ENCODE results near the gene B4GALT5. TPM values are rescaled to one million over a fixed set of nuclear protein-coding genes. Genes with fewer than 3 reads are reported as not detected.
A peak's percentile ranks its signal among the peaks of the same experiment; 100 is the strongest.

Gene B4GALT5
- polyA plus RNA-seq, 1 donor (not counting 4 experiments of a cell fraction or from before 2014, with no cell fraction given), result 23.5 TPM

DNA sequence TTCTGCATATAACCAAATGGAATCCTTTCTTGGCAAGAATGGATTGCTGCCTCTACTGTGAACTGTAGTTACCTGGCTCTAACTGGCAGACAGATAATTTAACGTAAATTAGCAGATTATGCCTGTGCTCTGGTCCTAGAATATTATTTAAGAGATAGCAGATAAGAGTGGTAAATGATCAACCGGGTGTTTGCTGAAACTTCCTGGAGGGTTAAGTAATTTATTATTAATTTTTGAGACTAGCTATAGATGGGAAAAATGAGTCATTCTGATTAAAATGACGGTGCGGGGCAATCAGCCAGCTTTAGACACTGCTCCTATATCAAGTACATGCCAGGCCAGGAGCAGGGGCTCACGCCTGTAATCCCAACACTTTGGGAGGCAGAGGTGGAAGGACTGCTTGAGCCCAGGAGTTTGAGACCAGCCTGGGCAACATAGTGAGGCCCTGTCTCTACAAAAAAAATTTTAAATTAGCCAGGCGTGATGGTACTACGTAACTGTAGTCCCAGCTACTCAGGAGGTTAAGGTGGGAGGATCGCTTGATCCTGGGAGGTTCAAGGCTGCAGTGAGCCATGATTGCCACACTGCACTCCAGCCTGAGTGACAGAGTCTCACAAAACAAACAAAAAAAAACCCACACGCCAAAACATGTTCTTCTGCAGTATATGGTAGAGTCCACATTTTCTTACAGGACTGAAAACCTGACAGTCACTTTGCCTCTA is 22.6 kb downstream of the B4GALT5 start:
- Histone ChIP-seq H3K27ac (ENCODE audit: control insufficient read depth, insufficient read depth, low read length) (peak overlapping the region; percentile 37), H4K20me1 (ENCODE audit: control insufficient read depth, extremely low read depth, insufficient read depth, low read length) (peaks cover 4% of the 10 kb centered on the region), H3K4me3 (ENCODE audit: control insufficient read depth in 2 of 3, extremely low read depth in 1 of 3, insufficient read depth in 2 of 3, low read depth in 1 of 3, low read length in 3 of 3) (no peak overlapping the region), H3K4me1 (ENCODE audit: control insufficient read depth, extremely low read depth, insufficient read depth, low read length) (peaks cover 43% of the 10 kb centered on the region), H3K4me2 (ENCODE audit: control insufficient read depth, extremely low read depth, insufficient read depth, low read depth, low read length) (peak overlapping the region; percentile 55), H3K79me2 (ENCODE audit: control insufficient read depth, insufficient read depth, low read length) (peaks cover 90% of the 10 kb centered on the region), H3K36me3 (ENCODE audit: control insufficient read depth in 2 of 2, extremely low read depth in 1 of 2, insufficient read depth in 2 of 2, low read length in 2 of 2) (no peaks in the 10 kb centered on the region), H3K9me1 (ENCODE audit: control insufficient read depth, extremely low read depth, insufficient read depth, low read length) (no peaks in the 10 kb centered on the region), H2AFZ (ENCODE audit: control insufficient read depth, low read length) (no peak overlapping the region), H3K9ac (ENCODE audit: control insufficient read depth, extremely low read depth, insufficient read depth, low read length) (peak overlapping the region; percentile 35), H3K27me3 (ENCODE audit: control insufficient read depth, extremely low read depth, insufficient read depth, low read length) (no peaks in the 10 kb centered on the region), H3K9me3 (ENCODE audit: control insufficient read depth, low read depth, low read length) (no peaks in the 10 kb centered on the region)
- DNase-seq (ENCODE audit: low read depth, low spot score), result no peak
- dilution Hi-C loops (cut with MboI; ENCODE audit: extremely low pct_ligation_motif_present, low sequenced_read_pairs), result no loop called here
- FAIRE-seq, result no peak
- TF ChIP-seq CTCF (optimal IDR thresholded peaks at IDR 0.05 in 1 of 3, IDR thresholded peaks at IDR 0.05 in 1 of 3, conservative IDR thresholded peaks at IDR 0.05 in 1 of 3; ENCODE audit: extremely low read depth in 1 of 3, insufficient read depth in 2 of 3, low read length in 3 of 3) (no peak), EZH2 (IDR thresholded peaks at IDR 0.05; ENCODE audit: low read length) (no peak)

DNA sequence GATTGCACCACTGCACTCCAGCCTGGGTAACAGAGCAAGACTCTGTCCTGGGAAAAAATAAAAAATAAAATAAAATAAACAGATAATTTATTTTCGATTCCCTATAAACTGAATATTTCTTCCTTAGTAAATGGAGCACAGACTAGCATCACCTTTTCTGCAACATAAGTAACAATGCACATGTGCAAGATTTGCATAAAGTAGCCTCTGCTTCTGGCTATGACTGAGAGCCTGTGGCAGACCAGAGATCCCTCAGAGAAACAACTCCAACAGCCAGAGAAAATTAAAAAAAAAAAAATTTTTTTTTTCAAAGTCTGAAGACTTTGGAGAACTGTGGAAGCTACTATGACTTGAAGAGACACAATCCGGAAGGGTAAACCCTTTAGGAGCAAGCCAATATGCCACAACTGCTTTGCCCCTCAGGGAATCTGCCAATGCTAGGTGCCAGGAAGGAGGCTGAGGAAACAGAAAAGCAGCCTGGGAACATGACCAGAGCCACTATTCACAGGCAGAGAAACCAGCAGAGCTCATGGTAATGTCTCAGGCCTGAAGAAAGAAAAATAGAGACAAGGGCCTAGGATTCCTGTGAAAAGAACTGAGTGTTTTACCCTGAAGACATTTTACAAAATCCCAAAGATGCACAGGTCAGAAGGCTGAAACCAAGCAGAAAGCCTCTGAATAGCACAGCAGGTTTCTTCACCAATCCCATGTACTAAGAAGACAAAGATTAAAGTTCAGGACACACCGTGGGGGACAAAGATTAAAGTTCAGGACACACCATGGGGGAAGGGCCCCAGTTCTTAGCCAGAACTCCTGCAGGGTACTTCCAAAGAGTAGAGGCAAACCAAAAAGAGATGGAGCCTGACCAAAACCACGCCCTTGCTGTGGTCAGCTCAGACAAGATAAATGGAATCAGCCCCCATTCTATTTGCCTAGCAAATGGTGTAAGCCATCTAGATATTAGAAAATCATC is 25.8 kb downstream of the B4GALT5 start:
- no peak for FAIRE-seq
- Histone ChIP-seq H3K4me3 (ENCODE audit: control insufficient read depth in 2 of 3, extremely low read depth in 1 of 3, insufficient read depth in 2 of 3, low read depth in 1 of 3, low read length in 3 of 3) (no peak overlapping the region), H3K9ac (ENCODE audit: control insufficient read depth, extremely low read depth, insufficient read depth, low read length) (no peak overlapping the region), H3K27ac (ENCODE audit: control insufficient read depth, insufficient read depth, low read length) (no peak overlapping the region), H3K79me2 (ENCODE audit: control insufficient read depth, insufficient read depth, low read length) (peaks cover 77% of the 10 kb centered on the region), H3K27me3 (ENCODE audit: control insufficient read depth, extremely low read depth, insufficient read depth, low read length) (no peaks in the 10 kb centered on the region), H3K4me2 (ENCODE audit: control insufficient read depth, extremely low read depth, insufficient read depth, low read depth, low read length) (no peak overlapping the region), H3K4me1 (ENCODE audit: control insufficient read depth, extremely low read depth, insufficient read depth, low read length) (peaks cover 24% of the 10 kb centered on the region), H4K20me1 (ENCODE audit: control insufficient read depth, extremely low read depth, insufficient read depth, low read length) (no peaks in the 10 kb centered on the region), H3K36me3 (ENCODE audit: control insufficient read depth in 2 of 2, extremely low read depth in 1 of 2, insufficient read depth in 2 of 2, low read length in 2 of 2) (no peaks in the 10 kb centered on the region), H3K9me3 (ENCODE audit: control insufficient read depth, low read depth, low read length) (no peaks in the 10 kb centered on the region), H3K9me1 (ENCODE audit: control insufficient read depth, extremely low read depth, insufficient read depth, low read length) (no peaks in the 10 kb centered on the region), H2AFZ (ENCODE audit: control insufficient read depth, low read length) (no peak overlapping the region)
- DNase-seq (ENCODE audit: low read depth, low spot score), result no peak
- TF ChIP-seq EZH2 (IDR thresholded peaks at IDR 0.05; ENCODE audit: low read length), result no peak
- no peak for TF ChIP-seq CTCF (optimal IDR thresholded peaks at IDR 0.05 in 1 of 3, IDR thresholded peaks at IDR 0.05 in 1 of 3, conservative IDR thresholded peaks at IDR 0.05 in 1 of 3; ENCODE audit: extremely low read depth in 1 of 3, insufficient read depth in 2 of 3, low read length in 3 of 3)
- dilution Hi-C loops (cut with MboI; ENCODE audit: extremely low pct_ligation_motif_present, low sequenced_read_pairs), result no loop called here
